ENCODE results near the gene ACACA.

The ACACA gene

GRCh38 chr17:37200497-37200896, 206.1 kb downstream of the ACACA start:
- H3K36me3 ChIP-seq (ENCODE audit: control insufficient read depth, low read length), result peaks cover 78% of the 10 kb centered on the region
- no peak overlapping the region for H3K4me3 ChIP-seq (ENCODE audit: low read length)
- H3K9me2 ChIP-seq (replicated peaks; ENCODE audit: control insufficient read depth, low read length), result no peaks in the 10 kb centered on the region
- H3K79me2 ChIP-seq (ENCODE audit: control insufficient read depth, low read length), result no peaks in the 10 kb centered on the region
- TF ChIP-seq EZH2phosphoT487 (IDR thresholded peaks at IDR 0.05; ENCODE audit: borderline replicate concordance, low read length), result no peak
- TF ChIP-seq CTCF (IDR thresholded peaks at IDR 0.05; ENCODE audit: low read depth, low read length, poor library complexity, severe bottlenecking), result no peak
- H3K27ac ChIP-seq (ENCODE audit: low read depth, low read length), result no peak overlapping the region
- no peaks in the 10 kb centered on the region for H3K9me3 ChIP-seq (ENCODE audit: control insufficient read depth, insufficient read depth, low read length)
- H3K27me3 ChIP-seq (ENCODE audit: control insufficient read depth, low read length), result no peaks in the 10 kb centered on the region
- H3K4me1 ChIP-seq (ENCODE audit: control insufficient read depth, low read length), result peaks cover 9% of the 10 kb centered on the region
- no peak overlapping the region for H3K4me2 ChIP-seq (ENCODE audit: low read length)
- no peaks in the 10 kb centered on the region for H4K20me1 ChIP-seq (ENCODE audit: control insufficient read depth, insufficient read depth, low read depth, low read length)
- H3F3A ChIP-seq (ENCODE audit: control insufficient read depth, insufficient read depth), result peaks cover 7% of the 10 kb centered on the region; the same call in 1 of the 2 replicates

- H3K27me3 ChIP-seq (ENCODE audit: control insufficient read depth, low read length), result no peaks in the 10 kb centered on the region
- H3K9me2 ChIP-seq (replicated peaks; ENCODE audit: control insufficient read depth, low read length), result no peaks in the 10 kb centered on the region
- no peak overlapping the region for H3K4me2 ChIP-seq (ENCODE audit: low read length)
- TF ChIP-seq CTCF (IDR thresholded peaks at IDR 0.05; ENCODE audit: low read depth, low read length, poor library complexity, severe bottlenecking) (no peak), EZH2phosphoT487 (IDR thresholded peaks at IDR 0.05; ENCODE audit: borderline replicate concordance, low read length) (no peak)
- H3K4me1 ChIP-seq (ENCODE audit: control insufficient read depth, low read length), result peaks cover 9% of the 10 kb centered on the region
- H4K20me1 ChIP-seq (ENCODE audit: control insufficient read depth, insufficient read depth, low read depth, low read length), result no peaks in the 10 kb centered on the region
- H3F3A ChIP-seq (ENCODE audit: control insufficient read depth, insufficient read depth), result peaks cover 7% of the 10 kb centered on the region; the same call in 1 of the 2 replicates
- H3K79me2 ChIP-seq (ENCODE audit: control insufficient read depth, low read length), result no peaks in the 10 kb centered on the region
- H3K4me3 ChIP-seq (ENCODE audit: low read length), result no peak overlapping the region
- no peaks in the 10 kb centered on the region for H3K9me3 ChIP-seq (ENCODE audit: control insufficient read depth, insufficient read depth, low read length)
- peaks cover 88% of the 10 kb centered on the region for H3K36me3 ChIP-seq (ENCODE audit: control insufficient read depth, low read length)
- no peak overlapping the region for H3K27ac ChIP-seq (ENCODE audit: low read depth, low read length)
These were observed 209.3 kb downstream of the ACACA start for GRCh38 chr17:37197336-37197735.

- TF ChIP-seq EZH2phosphoT487 (IDR thresholded peaks at IDR 0.05; ENCODE audit: borderline replicate concordance, low read length) (no peak), CTCF (IDR thresholded peaks at IDR 0.05; ENCODE audit: low read depth, low read length, poor library complexity, severe bottlenecking) (no peak)
- Histone ChIP-seq H4K20me1 (ENCODE audit: control insufficient read depth, insufficient read depth, low read depth, low read length) (no peaks in the 10 kb centered on the region), H3K27me3 (ENCODE audit: control insufficient read depth, low read length) (no peaks in the 10 kb centered on the region), H3K9me3 (ENCODE audit: control insufficient read depth, insufficient read depth, low read length) (no peaks in the 10 kb centered on the region), H3K36me3 (ENCODE audit: control insufficient read depth, low read length) (peaks cover 90% of the 10 kb centered on the region), H3K4me1 (ENCODE audit: control insufficient read depth, low read length) (peaks cover 9% of the 10 kb centered on the region), H3K27ac (ENCODE audit: low read depth, low read length) (no peak overlapping the region), H3F3A (ENCODE audit: control insufficient read depth, insufficient read depth) (0 out of 2 replicates have a peak, but pooled peaks cover 1% of the 10 kb centered on the region), H3K4me3 (ENCODE audit: low read length) (no peak overlapping the region), H3K9me2 (replicated peaks; ENCODE audit: control insufficient read depth, low read length) (no peaks in the 10 kb centered on the region), H3K79me2 (ENCODE audit: control insufficient read depth, low read length) (no peaks in the 10 kb centered on the region), H3K4me2 (ENCODE audit: low read length) (no peak overlapping the region)
These were observed 212.4 kb downstream of the ACACA start for GRCh38 chr17:37194208-37194607.

Measured in DOHH2 (cell line).